HG03095 (cell line): Measurements from ENCODE around the gene HSPA1A.
"Not testable (repeated sequence)": the region's sequence is repeated elsewhere in the genome, so short reads cannot be mapped to it uniquely, and the experiment has no call there.

Experiments
- ATAC-seq: cut with Tn5 transposase; IDR thresholded peaks from one replicate; pipeline ENCODE4 v1.9.1; 2021; ENCODE audit warnings: moderate library complexity; ENCODE audit not compliant: unreplicated experiment

The HSPA1A gene

DNA sequence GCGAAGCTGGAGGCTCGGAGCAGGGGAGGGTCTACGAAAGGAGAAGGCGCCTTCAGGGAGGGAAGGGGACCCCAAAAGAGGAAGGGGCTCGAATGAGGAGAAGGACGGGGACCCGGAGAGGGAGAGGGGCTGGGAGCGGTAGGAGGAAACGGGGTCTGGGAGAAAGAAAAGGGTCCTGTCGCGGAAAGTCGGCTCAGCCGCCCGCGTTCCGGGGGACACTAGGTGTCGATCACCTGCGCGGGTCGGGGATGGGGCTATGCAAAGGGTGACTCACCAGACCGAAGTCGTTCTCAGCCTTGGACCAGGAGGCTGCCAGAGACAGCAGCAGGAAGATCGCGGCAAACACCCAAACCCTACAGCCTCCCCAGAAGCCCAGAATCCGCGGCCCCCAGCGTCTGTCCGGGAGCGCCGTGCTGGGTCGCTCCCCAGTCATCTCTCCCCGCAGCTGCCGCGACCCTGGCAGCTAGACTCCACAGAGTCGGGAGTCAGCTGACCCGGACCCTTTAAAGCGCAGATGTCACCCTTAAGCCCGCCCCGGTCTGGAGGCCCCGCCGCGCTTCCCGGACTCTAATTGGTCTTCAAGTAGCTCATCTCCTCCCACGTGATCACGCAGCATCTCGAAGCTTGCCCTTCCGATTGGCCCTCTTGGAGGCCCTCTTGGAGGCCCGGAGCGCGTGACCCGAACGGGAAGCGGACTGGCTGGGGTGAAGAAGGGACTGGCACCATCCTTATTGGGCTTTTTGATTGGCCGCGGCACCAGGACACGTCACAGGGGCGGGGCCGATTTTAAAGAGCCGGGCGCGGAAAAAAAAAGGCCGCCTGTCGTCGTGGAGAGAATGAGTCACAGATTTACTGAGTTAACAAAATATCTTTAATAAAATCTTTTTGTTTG, 47.2 kb downstream of the HSPA1A start, which contains the start of gene NEU1:
NEU1 (minus strand) TSS at position 478 of the 892 bp plus-strand sequence; CDS start at position 433, 45 bp downstream.
- peak; percentile 85 for ATAC-seq

DNA sequence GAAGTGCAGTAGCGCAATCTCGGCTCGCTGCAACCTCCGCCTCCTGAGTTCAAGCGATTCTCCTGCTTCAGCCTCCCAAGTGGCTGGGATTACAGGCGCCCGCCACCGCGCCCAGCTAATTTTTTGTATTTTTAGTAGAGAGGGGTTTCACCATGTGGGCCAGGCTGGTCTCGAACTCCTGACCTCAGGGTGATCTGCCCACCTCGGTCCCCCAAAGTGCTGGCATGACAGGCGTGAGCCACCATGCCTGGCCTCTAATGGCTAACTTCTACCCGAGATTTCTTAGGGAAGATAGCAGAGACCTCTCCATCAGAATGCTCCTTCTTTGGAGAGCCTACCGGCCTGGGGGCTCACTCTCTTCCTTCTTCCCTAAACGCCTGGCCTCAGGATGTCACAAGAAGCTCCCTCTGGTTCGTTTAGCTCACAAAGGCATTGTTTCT, 48.8 kb downstream of the HSPA1A start:
- not testable (repeated sequence) for ATAC-seq

- ATAC-seq, result no peak
These were observed 49.5 kb downstream of the HSPA1A start for GRCh38 chr6:31864818-31865204.

GRCh38 chr6:31865205-31866118, 50.1 kb downstream of the HSPA1A start:
- no peak for ATAC-seq
